ENCODE results near the gene MIA3. TPM values are rescaled to one million over a fixed set of nuclear protein-coding genes. Genes with fewer than 3 reads are reported as not detected.

Gene MIA3
- polyA plus RNA-seq, 1 of the 3 experiments (the other 2 are of a cell fraction) = 51.4 TPM

DNA sequence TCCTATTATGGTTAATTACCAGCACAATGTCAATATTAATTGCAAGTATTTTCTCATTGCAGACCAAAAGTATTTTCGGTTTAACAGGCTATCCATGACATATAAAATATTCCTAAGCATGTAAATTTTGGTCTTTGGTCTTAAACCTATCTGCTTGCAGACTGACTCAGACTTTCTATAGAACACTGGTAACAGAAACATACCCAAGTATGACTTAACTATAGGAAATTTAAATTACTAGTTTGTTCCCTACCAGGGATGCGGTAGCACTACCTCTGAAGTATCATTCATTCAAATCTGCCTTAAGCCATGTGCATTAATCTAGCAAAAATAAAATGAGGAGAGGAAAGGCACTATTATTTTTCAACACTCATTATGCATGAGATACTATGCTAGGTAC lies 31.1 kb upstream of the MIA3 start:
- no peak overlapping the region for H2AFZ ChIP-seq (ENCODE audit: low read depth)
- H3K9me3 ChIP-seq = no peaks in the 10 kb centered on the region
- peaks cover 67% of the 10 kb centered on the region for H3K79me2 ChIP-seq (ENCODE audit: insufficient read depth)
- no peaks in the 10 kb centered on the region for H4K20me1 ChIP-seq (ENCODE audit: insufficient read depth)
- POLR2A ChIA-PET = no interaction called here
- H3K4me3 ChIP-seq (ENCODE audit: low read depth in 2 of 2, low read length in 1 of 2) = no peak overlapping the region
- H3K9me2 ChIP-seq = no peaks in the 10 kb centered on the region
- H3K27me3 ChIP-seq (ENCODE audit: insufficient read depth) = no peaks in the 10 kb centered on the region
- H3K27ac ChIP-seq (ENCODE audit: low read depth in 2 of 2, low read length in 1 of 2) = no peak overlapping the region
- WGBS (ENCODE audit: low lambda C conversion rate) = 88% methylated on average over 2 of the region's 2 CpGs
- H3F3A ChIP-seq (replicated peaks; ENCODE audit: insufficient read depth) = peaks cover 10% of the 10 kb centered on the region
- DNase-seq = no peak
- H3K4me1 ChIP-seq (ENCODE audit: control insufficient read depth in 1 of 2, insufficient read depth in 2 of 2, low read depth in 1 of 2, low read length in 1 of 2) = peaks cover 8 to 14% of the 10 kb centered on the region in 2 experiments; a peak in 3 of 4 replicates
- H3K4me2 ChIP-seq = no peak overlapping the region
- CTCF ChIA-PET = interaction anchor here (1.3 kb wide), 1 partner anchor 131 kb away, joined by 4 read pairs; no protein-coding TSS in a partner anchor
- H3K9ac ChIP-seq = no peak overlapping the region
- TF ChIP-seq, protein P1, sequence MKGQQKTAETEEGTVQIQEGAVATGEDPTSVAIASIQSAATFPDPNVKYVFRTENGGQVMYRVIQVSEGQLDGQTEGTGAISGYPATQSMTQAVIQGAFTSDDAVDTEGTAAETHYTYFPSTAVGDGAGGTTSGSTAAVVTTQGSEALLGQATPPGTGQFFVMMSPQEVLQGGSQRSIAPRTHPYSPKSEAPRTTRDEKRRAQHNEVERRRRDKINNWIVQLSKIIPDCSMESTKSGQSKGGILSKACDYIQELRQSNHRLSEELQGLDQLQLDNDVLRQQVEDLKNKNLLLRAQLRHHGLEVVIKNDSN (IDR thresholded peaks at IDR 0.05; ENCODE audit: borderline replicate concordance, low read depth) = no peak
- TF ChIP-seq, protein P2, sequence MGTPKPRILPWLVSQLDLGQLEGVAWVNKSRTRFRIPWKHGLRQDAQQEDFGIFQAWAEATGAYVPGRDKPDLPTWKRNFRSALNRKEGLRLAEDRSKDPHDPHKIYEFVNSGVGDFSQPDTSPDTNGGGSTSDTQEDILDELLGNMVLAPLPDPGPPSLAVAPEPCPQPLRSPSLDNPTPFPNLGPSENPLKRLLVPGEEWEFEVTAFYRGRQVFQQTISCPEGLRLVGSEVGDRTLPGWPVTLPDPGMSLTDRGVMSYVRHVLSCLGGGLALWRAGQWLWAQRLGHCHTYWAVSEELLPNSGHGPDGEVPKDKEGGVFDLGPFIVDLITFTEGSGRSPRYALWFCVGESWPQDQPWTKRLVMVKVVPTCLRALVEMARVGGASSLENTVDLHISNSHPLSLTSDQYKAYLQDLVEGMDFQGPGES (IDR thresholded peaks at IDR 0.05; ENCODE audit: low read depth, low read length) = no peak
- TF ChIP-seq YY1 (IDR thresholded peaks at IDR 0.05; ENCODE audit: low read depth) = no peak
- no peak for TF ChIP-seq JUND (IDR thresholded peaks at IDR 0.05)
- no peak for TF ChIP-seq FOXJ3 (CRISPR knock-in tag; IDR thresholded peaks at IDR 0.05)
- no peak for TF ChIP-seq RCOR1 (IDR thresholded peaks at IDR 0.05; ENCODE audit: low read length)
- no peak for TF ChIP-seq MXI1 (IDR thresholded peaks at IDR 0.05; ENCODE audit: low read depth, low read length)
- H3K36me3 ChIP-seq (replicated peaks in 1 of 2; ENCODE audit: control insufficient read depth in 1 of 2, insufficient read depth in 2 of 2, low read length in 1 of 2) = peaks cover 43 to 44% of the 10 kb centered on the region in 2 experiments

DNA sequence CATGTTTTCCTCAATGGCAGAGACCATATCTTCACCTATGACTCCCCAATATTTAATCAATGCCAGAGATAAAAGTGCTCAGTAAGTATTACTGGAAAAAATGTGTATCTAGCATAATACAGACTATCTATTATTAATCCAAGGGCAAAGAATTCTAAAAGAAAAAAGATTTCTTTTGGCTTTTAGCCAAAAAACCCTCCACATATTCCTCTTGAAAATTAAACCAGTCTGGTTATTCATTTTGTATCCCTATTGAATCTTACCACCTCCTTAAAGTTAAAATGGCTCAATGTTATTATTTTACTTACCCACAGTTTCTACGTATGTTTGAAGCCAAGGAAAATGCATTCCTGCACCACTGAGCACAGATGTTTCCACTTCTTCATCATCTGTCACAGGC lies 29.8 kb upstream of the MIA3 start:
- no peaks in the 10 kb centered on the region for H3K9me3 ChIP-seq
- H4K20me1 ChIP-seq (ENCODE audit: insufficient read depth) = no peaks in the 10 kb centered on the region
- H3K9me2 ChIP-seq = no peaks in the 10 kb centered on the region
- peaks cover 33% of the 10 kb centered on the region in 2 experiments for H3K36me3 ChIP-seq (replicated peaks in 1 of 2; ENCODE audit: control insufficient read depth in 1 of 2, insufficient read depth in 2 of 2, low read length in 1 of 2)
- peak overlapping the region; percentile 82; the same call in 1 of the 2 replicates for H3K4me2 ChIP-seq
- peaks cover 0 to 14% of the 10 kb centered on the region in 2 experiments; a peak in 3 of 4 replicates for H3K4me1 ChIP-seq (ENCODE audit: control insufficient read depth in 1 of 2, insufficient read depth in 2 of 2, low read depth in 1 of 2, low read length in 1 of 2)
- TF ChIP-seq NFIC (IDR thresholded peaks at IDR 0.05; ENCODE audit: borderline replicate concordance) (no peak), MEF2A (IDR thresholded peaks at IDR 0.05; ENCODE audit: borderline replicate concordance, low read depth) (no peak), FOXM1 (IDR thresholded peaks at IDR 0.05; ENCODE audit: low read depth) (no peak), POLR2AphosphoS5 (IDR thresholded peaks at IDR 0.05; ENCODE audit: low read depth, low read length) (no peak), RCOR1 (IDR thresholded peaks at IDR 0.05; ENCODE audit: low read length) (no peak), GABPA (IDR thresholded peaks at IDR 0.05; ENCODE audit: low read depth) (no peak), YY1 (IDR thresholded peaks at IDR 0.05; ENCODE audit: low read depth) (no peak), RXRA (IDR thresholded peaks at IDR 0.05; ENCODE audit: borderline replicate concordance, low read depth) (no peak), CHD2 (IDR thresholded peaks at IDR 0.05; ENCODE audit: low read length, partially characterized antibody) (no peak)
- TF ChIP-seq, protein P3, sequence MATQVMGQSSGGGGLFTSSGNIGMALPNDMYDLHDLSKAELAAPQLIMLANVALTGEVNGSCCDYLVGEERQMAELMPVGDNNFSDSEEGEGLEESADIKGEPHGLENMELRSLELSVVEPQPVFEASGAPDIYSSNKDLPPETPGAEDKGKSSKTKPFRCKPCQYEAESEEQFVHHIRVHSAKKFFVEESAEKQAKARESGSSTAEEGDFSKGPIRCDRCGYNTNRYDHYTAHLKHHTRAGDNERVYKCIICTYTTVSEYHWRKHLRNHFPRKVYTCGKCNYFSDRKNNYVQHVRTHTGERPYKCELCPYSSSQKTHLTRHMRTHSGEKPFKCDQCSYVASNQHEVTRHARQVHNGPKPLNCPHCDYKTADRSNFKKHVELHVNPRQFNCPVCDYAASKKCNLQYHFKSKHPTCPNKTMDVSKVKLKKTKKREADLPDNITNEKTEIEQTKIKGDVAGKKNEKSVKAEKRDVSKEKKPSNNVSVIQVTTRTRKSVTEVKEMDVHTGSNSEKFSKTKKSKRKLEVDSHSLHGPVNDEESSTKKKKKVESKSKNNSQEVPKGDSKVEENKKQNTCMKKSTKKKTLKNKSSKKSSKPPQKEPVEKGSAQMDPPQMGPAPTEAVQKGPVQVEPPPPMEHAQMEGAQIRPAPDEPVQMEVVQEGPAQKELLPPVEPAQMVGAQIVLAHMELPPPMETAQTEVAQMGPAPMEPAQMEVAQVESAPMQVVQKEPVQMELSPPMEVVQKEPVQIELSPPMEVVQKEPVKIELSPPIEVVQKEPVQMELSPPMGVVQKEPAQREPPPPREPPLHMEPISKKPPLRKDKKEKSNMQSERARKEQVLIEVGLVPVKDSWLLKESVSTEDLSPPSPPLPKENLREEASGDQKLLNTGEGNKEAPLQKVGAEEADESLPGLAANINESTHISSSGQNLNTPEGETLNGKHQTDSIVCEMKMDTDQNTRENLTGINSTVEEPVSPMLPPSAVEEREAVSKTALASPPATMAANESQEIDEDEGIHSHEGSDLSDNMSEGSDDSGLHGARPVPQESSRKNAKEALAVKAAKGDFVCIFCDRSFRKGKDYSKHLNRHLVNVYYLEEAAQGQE (IDR thresholded peaks at IDR 0.05; ENCODE audit: low read depth, low read length) = no peak
- TF ChIP-seq, protein P4, sequence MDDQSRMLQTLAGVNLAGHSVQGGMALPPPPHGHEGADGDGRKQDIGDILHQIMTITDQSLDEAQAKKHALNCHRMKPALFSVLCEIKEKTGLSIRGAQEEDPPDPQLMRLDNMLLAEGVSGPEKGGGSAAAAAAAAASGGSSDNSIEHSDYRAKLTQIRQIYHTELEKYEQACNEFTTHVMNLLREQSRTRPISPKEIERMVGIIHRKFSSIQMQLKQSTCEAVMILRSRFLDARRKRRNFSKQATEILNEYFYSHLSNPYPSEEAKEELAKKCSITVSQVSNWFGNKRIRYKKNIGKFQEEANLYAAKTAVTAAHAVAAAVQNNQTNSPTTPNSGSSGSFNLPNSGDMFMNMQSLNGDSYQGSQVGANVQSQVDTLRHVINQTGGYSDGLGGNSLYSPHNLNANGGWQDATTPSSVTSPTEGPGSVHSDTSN (IDR thresholded peaks at IDR 0.05) = no peak
- H3K9ac ChIP-seq = no peak overlapping the region
- no peak overlapping the region for H2AFZ ChIP-seq (ENCODE audit: low read depth)
- H3F3A ChIP-seq (replicated peaks; ENCODE audit: insufficient read depth) = peaks cover 2% of the 10 kb centered on the region
- peak overlapping the region in 1 of 2 experiments; percentile 90; a peak in 1 of 4 replicates for H3K4me3 ChIP-seq (ENCODE audit: low read depth in 2 of 2, low read length in 1 of 2)
- peaks cover 62% of the 10 kb centered on the region for H3K79me2 ChIP-seq (ENCODE audit: insufficient read depth)
- H3K27me3 ChIP-seq (ENCODE audit: insufficient read depth) = no peaks in the 10 kb centered on the region
- ChIA-PET CTCF (interaction anchor here (0.8 kb wide), 1 partner anchor 27 kb away, joined by 3 read pairs; no protein-coding TSS in a partner anchor), POLR2A (no interaction called here)
- H3K27ac ChIP-seq (ENCODE audit: low read depth in 2 of 2, low read length in 1 of 2) = no peak overlapping the region
- WGBS (ENCODE audit: low lambda C conversion rate) = 76% methylated on average over 1 of the region's 1 CpG
- DNase-seq = no peak
